Activated CD4-positive, alpha-beta T cell treated with anti-CD3 and anti-CD28 coated beads, Interleukin-10, Interleukin-2, amounts not matched to agents 100 ng/mL and 50 ng/mL, durations not matched to agents 16 hours and 8 hours (primary cell): ENCODE results near the gene MAP4K1.
A peak's percentile ranks its signal among the peaks of the same experiment; 100 is the strongest.
"Not testable (repeated sequence)": the region's sequence is repeated elsewhere in the genome, so short reads cannot be mapped to it uniquely, and the experiment has no call there.

Experiments used
- DNase-seq: peaks from one replicate; pipeline ENCODE4 v3.0.0-alpha.2; 2020

MAP4K1 gene

GRCh38 chr19:38565691-38566105 lies 52.1 kb downstream of the MAP4K1 start:
- DNase-seq, result no peak

GRCh38 chr19:38564981-38565690 lies 52.6 kb downstream of the MAP4K1 start:
- peak; percentile 33 for DNase-seq

- no peak for DNase-seq
Measured at GRCh38 chr19:38563475-38563874, 54.3 kb downstream of the MAP4K1 start.

DNA sequence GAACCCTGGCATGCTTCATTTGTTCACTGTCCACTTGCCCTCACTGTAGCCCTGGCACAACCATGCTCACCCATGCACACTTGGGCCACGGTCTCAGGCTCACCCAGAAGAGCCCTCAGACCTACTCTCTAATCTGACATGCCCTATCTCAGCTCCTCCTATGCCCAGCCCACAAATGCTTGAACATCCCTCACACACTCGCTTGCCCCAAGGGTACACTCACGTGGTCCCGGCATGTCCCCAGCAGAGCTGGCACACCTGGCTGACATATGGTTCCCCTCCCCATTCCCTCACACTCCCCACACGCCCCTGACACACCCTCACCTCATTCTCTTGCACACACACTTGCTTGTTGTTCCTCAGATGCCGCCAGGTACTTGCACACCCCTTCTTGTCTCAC lies 55.7 kb downstream of the MAP4K1 start:
- no peak for DNase-seq

DNA sequence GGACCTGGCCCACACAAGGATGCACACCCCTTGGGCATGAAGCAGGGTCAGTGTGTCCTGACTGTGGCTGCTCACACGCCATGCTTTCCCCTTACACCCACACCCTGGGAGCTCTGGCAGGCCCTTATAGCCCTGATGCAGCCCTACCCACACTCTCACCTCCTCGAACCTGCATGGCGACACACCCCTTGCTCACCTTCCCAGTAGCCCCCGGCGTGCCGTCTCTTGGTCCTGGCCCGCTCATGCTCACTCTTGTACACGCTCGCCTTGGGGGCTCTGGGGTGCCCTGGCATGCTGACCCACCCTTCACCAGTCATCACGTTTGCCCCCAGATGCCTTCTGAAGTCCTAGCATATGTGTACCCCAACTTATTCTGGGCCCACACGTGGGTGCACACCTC lies 56.1 kb downstream of the MAP4K1 start:
- no peak for DNase-seq

- no peak for DNase-seq
Measured at GRCh38 chr19:38561053-38561606, 56.6 kb downstream of the MAP4K1 start.

- DNase-seq, result peak; percentile 94
Measured at GRCh38 chr19:38559428-38560401, 58.0 kb downstream of the MAP4K1 start.

DNA sequence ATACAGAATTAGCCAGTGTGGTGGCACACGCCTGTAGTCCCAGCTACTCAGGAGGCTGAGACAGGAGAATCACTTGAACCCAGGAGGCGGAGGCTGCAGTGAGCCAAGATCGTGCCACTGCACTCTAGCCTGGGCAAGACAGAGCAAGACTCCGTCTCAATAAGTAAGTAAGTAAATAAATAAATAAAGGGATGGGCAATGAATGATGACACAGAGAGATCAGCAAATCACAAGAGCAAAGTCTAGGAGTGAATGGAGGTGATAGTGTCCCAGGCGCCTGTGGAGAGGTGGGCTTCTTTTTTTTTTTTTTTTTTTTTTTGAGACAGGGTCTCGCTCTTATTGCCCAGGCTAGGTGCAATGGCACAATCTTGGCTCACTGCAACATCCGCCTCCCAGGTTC lies 58.8 kb downstream of the MAP4K1 start:
- DNase-seq, result not testable (repeated sequence)

- DNase-seq, result peak; percentile 86
Measured at GRCh38 chr19:38557205-38557799, 60.5 kb downstream of the MAP4K1 start.

DNA sequence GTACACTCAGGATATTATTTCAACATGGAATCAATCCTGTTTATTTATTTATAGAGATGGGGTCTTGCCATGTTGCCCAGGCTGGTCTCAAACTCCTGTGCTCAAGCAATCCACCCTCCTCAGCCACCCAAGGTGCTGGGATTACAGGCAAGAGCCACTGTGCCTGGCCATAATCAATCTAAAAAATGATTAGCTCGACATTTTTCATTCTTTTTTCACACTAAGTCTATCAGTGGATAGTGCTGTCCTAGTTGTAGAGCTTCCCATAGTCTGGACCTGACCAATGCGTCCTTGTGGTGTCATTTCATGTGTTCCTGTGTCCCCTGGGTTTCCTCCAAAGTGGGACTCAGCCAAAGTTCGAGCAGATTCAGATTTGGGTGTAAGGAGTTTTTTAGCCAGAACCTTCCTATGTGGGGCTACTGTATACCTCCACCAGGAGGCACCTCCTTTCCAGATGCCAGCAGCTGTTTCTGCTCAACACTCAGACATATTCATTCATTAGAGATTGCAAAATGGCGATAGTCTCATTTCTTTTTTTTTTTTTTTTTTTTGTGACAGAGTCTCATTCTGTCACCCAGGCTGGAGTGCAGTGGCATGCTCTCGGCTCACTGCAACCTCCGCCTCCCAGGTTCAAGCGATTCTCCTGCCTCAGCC lies 61.1 kb downstream of the MAP4K1 start:
- DNase-seq, result peak; percentile 38

- DNase-seq, result no peak
Measured at GRCh38 chr19:38555200-38555599, 62.6 kb downstream of the MAP4K1 start.

DNA sequence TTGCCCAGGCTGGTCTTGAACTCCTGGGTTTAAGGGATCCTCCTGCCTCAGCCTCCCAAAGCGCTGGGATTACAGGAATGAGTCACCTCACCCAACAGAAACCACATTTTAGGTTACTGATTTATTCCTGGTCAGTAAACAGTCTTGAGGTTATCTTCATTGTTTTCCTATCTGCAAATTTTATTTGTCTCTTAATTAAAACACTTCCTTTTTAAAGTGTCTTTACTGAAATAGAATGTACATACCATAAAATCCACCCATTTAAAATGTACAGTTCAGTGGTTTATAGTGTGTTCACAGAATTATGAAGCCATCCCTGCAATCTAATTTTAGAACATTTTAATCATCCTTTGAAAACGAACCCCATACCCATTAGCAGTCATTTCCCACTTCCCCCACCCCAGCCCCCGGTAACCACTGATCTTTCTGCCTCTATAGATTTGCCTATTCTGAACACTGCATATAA lies 63.0 kb downstream of the MAP4K1 start:
- peak; percentile 50 for DNase-seq

DNA sequence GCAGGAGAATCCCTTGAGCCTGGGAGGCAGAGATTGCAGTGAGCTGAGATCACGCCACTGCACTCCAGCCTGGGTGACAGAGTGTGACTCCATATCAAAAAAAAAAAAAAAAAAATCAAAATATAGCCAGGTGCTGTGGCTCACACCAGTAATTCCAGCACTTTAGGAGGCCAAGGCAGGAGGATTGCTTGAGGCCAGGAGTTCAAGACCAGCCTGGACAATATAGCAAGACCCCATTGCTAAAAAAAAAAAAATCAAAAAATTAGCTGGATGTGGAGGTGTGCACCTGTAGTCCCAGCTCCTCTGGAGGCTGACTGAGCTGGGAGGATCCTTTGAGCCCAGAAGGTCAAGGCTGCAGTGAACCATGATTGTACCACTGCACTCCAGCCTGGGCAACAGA lies 64.5 kb downstream of the MAP4K1 start:
- not testable (repeated sequence) for DNase-seq

DNA sequence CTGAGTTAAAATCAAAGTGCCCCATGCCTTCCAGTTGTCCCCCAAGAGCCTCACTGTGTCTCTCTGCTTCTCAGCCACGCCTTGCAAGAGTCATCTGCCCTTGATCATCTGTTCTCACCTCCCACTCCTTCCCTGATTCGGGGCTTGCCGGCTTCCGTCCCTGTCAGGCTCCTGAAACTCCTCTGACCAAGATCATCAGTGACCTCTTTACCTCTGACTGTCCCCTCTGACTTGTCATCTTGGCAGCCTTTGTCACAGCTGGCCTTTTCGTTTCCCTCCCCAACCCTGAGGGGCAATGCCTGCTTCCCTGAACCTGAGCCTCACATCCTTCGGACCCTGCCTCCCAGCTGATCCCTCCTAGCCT lies 66.3 kb downstream of the MAP4K1 start:
- DNase-seq, result peak; percentile 77

DNA sequence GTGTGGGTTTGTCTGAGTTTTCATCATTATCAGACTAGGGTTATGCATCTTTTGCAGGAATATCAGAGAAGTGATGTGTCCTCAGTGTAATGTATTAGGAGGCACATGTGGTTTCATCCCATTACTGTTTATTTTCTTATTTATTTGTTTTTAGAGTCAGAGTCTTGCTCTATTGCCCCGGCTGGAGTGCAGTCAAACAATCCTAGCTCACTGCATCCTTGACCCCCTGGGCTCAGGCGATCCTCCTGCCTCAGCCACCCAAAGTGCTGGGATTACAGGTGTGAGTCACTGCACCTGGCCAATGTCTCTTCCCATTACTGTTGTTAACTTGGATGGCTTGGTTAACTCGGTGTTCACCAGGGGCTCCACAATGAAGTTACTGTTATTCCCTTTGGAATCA lies 67.4 kb downstream of the MAP4K1 start:
- no peak for DNase-seq

DNA sequence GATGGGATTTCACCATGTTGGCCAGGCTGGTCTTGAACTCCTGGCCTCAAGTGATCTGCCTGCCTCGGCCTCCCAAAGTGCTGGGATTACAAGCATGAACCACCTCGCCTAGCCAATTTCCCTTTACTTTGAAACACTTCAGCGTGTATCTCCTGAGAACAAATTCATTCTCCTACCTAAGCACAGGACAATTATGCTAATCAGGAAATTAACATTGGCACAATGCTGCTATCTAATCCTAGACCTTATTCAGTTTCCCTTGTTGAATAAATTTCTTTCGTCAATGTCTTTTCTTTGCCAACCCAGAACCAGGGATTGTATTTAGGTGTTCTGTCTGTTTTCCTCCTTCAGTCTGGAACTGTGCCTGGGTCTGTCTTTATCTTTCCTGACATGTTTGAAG lies 67.8 kb downstream of the MAP4K1 start:
- DNase-seq, result no peak

GRCh38 chr19:38549061-38549460 lies 68.7 kb downstream of the MAP4K1 start:
- DNase-seq, result no peak

- DNase-seq, result no peak
Measured at GRCh38 chr19:38547421-38547820, 70.3 kb downstream of the MAP4K1 start.

- no peak for DNase-seq
Measured at GRCh38 chr19:38545596-38545995, 72.2 kb downstream of the MAP4K1 start.

DNA sequence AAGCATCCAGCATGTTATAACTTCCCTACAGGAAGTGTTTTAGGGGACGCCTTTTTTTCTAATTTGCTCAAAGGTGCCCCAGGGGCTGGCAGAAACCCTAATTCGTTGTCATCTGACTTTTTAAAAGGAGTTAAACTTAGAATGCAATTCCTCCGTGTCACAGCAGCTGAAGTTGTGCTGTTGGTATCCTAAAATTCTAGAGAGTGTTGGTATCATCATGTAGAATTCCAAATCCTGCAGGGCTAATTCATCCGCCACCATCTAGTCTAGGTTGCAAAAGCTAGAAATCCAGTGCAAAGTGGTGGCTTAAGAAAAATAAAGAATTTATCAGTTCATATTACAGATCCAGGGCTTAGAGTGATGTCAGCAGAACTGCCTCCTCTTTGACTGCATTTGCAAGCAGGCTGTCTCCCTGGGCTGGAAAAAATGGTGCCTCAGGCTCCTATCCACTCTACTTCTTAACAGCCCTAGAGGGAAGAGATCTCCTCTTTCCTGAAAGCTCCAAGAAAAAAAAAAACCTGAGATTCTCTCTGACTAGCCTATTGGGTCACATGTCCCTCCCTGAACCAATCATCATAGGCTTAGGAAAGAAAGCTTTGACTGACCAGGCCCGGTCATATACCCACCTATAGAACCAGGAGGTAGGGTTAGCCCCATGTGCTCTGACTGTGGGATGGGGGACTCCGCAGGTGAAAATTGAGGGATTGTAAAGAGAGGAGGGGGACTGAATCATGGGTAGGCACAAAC lies 73.0 kb downstream of the MAP4K1 start:
- peak; percentile 84 for DNase-seq

GRCh38 chr19:38543807-38544568 lies 73.8 kb downstream of the MAP4K1 start:
- DNase-seq, result peak; percentile 73
